ENCODE results near the gene SFXN1. TPM values are rescaled to one million over a fixed set of nuclear protein-coding genes. Genes with fewer than 3 reads are reported as not detected.
A peak's percentile ranks its signal among the peaks of the same experiment; 100 is the strongest.

Gene SFXN1
- total RNA-seq, 2 experiments from 2014 or later = 147 to 154 TPM

DNA sequence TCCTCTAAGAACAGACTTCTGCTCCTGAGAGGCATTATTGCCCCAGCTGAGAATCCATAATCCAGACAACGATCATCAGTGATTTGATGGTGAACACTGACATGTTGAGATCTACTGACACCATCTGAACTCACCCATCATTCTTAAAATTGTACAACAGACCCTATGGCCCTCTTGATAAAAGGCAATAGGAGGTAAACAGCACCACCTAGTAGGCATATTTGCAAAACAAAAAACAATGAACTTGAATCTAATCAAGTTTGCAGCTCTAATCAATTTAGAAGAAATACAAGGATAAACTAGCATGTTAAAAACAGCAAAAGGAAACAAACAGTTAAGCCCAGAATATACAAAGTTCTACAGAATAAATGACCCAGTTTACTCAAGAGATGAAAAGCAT, 89.6 kb downstream of the SFXN1 start:
- no peaks in the 10 kb centered on the region for H3K9me3 ChIP-seq (ENCODE audit: low read length)
- no peak overlapping the region for H3K4me3 ChIP-seq (ENCODE audit: low read depth, low read length, poor library complexity, severe bottlenecking)
- H3K36me3 ChIP-seq (ENCODE audit: insufficient read depth, low read length) = no peaks in the 10 kb centered on the region
- no peaks in the 10 kb centered on the region for H3K4me1 ChIP-seq (ENCODE audit: insufficient read depth, low read length, poor library complexity, severe bottlenecking)
- no TSS peak for BruUV-seq (replicated peaks)
- H3K9me2 ChIP-seq (ENCODE audit: insufficient read depth, low read length) = no peaks in the 10 kb centered on the region
- peak; percentile 5 for DNase-seq (ENCODE audit: low spot score)
- intact Hi-C loops (cut with micrococcal nuclease; ENCODE audit: unreplicated experiment) = no loop called here
- POLR2A ChIA-PET = no interaction called here
- no peak overlapping the region for H2AFZ ChIP-seq (ENCODE audit: low read length)
- H3K4me2 ChIP-seq (ENCODE audit: low read length) = no peak overlapping the region
- CTCF ChIA-PET (ENCODE audit: unreplicated experiment) = no interaction called here
- no peak overlapping the region for H3K27ac ChIP-seq (ENCODE audit: low read depth, low read length, poor library complexity, severe bottlenecking)
- TF ChIP-seq CTCF (conservative IDR thresholded peaks at IDR 0.05; ENCODE audit: low read length) (peak; percentile 57), EZH2phosphoT487 (IDR thresholded peaks at IDR 0.05; ENCODE audit: borderline replicate concordance, low read depth, low read length) (no peak)
- no peaks in the 10 kb centered on the region for H4K20me1 ChIP-seq (ENCODE audit: insufficient read depth, low read length)
- H3K79me2 ChIP-seq (ENCODE audit: insufficient read depth, low read depth, low read length) = no peaks in the 10 kb centered on the region

GRCh38 chr5:175569701-175570100, 91.3 kb downstream of the SFXN1 start:
- Histone ChIP-seq H3K27ac (ENCODE audit: low read depth, low read length, poor library complexity, severe bottlenecking) (no peak overlapping the region), H3K4me3 (ENCODE audit: low read depth, low read length, poor library complexity, severe bottlenecking) (no peak overlapping the region), H3K4me1 (ENCODE audit: insufficient read depth, low read length, poor library complexity, severe bottlenecking) (no peaks in the 10 kb centered on the region), H3K36me3 (ENCODE audit: insufficient read depth, low read length) (no peaks in the 10 kb centered on the region), H2AFZ (ENCODE audit: low read length) (no peak overlapping the region), H4K20me1 (ENCODE audit: insufficient read depth, low read length) (no peaks in the 10 kb centered on the region), H3K4me2 (ENCODE audit: low read length) (no peak overlapping the region), H3K9me2 (ENCODE audit: insufficient read depth, low read length) (no peaks in the 10 kb centered on the region), H3K79me2 (ENCODE audit: insufficient read depth, low read depth, low read length) (no peaks in the 10 kb centered on the region), H3K9me3 (ENCODE audit: low read length) (no peaks in the 10 kb centered on the region)
- intact Hi-C loops (cut with micrococcal nuclease; ENCODE audit: unreplicated experiment) = no loop called here
- ChIA-PET CTCF (ENCODE audit: unreplicated experiment) (no interaction called here), POLR2A (interaction anchor here (0.6 kb wide), 2 partner anchors 24 to 1534 kb away, joined by 3 to 4 read pairs; no protein-coding TSS in a partner anchor)
- no peak for TF ChIP-seq CTCF (conservative IDR thresholded peaks at IDR 0.05; ENCODE audit: low read length)
- TF ChIP-seq EZH2phosphoT487 (IDR thresholded peaks at IDR 0.05; ENCODE audit: borderline replicate concordance, low read depth, low read length) = no peak
- no TSS peak for BruUV-seq (replicated peaks)
- DNase-seq (ENCODE audit: low spot score) = no peak

DNA sequence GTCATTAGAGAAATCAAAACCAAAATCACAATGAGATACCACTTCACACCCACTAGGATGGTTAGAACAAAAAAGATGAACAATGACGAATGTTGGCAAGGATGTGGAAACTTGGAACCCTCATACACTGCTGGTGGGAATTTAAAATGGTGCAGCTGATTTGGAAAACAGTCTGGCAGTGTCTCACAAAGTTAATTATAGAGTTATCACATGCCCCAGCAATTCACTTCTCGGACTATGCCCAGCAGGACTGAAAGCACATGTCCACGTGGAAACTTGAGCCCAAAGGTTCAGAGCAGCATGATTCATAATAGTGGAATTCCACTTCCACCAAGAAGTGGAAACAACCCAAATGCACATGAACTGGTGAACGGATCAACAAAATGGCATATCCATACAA, 94.5 kb downstream of the SFXN1 start:
- Histone ChIP-seq H3K9me3 (ENCODE audit: low read length) (no peaks in the 10 kb centered on the region), H3K9me2 (ENCODE audit: insufficient read depth, low read length) (no peaks in the 10 kb centered on the region), H3K36me3 (ENCODE audit: insufficient read depth, low read length) (no peaks in the 10 kb centered on the region), H2AFZ (ENCODE audit: low read length) (no peak overlapping the region), H4K20me1 (ENCODE audit: insufficient read depth, low read length) (no peaks in the 10 kb centered on the region), H3K79me2 (ENCODE audit: insufficient read depth, low read depth, low read length) (no peaks in the 10 kb centered on the region), H3K4me1 (ENCODE audit: insufficient read depth, low read length, poor library complexity, severe bottlenecking) (no peaks in the 10 kb centered on the region), H3K27ac (ENCODE audit: low read depth, low read length, poor library complexity, severe bottlenecking) (no peak overlapping the region), H3K4me3 (ENCODE audit: low read depth, low read length, poor library complexity, severe bottlenecking) (no peak overlapping the region), H3K4me2 (ENCODE audit: low read length) (no peak overlapping the region)
- no TSS peak for BruUV-seq (replicated peaks)
- intact Hi-C loops (cut with micrococcal nuclease; ENCODE audit: unreplicated experiment) = no loop called here
- CTCF ChIA-PET (ENCODE audit: unreplicated experiment) = no interaction called here
- DNase-seq (ENCODE audit: low spot score) = no peak
- POLR2A ChIA-PET = no interaction called here
- TF ChIP-seq CTCF (conservative IDR thresholded peaks at IDR 0.05; ENCODE audit: low read length) (no peak), EZH2phosphoT487 (IDR thresholded peaks at IDR 0.05; ENCODE audit: borderline replicate concordance, low read depth, low read length) (no peak)
